Measurements from ENCODE around the gene SCAMP4. TPM values are rescaled to one million over a fixed set of nuclear protein-coding genes. Genes with fewer than 3 reads are reported as not detected.

Gene SCAMP4
- total and polyA plus RNA-seq, 2 experiments from 2014 or later: 39.4 to 106 TPM

DNA sequence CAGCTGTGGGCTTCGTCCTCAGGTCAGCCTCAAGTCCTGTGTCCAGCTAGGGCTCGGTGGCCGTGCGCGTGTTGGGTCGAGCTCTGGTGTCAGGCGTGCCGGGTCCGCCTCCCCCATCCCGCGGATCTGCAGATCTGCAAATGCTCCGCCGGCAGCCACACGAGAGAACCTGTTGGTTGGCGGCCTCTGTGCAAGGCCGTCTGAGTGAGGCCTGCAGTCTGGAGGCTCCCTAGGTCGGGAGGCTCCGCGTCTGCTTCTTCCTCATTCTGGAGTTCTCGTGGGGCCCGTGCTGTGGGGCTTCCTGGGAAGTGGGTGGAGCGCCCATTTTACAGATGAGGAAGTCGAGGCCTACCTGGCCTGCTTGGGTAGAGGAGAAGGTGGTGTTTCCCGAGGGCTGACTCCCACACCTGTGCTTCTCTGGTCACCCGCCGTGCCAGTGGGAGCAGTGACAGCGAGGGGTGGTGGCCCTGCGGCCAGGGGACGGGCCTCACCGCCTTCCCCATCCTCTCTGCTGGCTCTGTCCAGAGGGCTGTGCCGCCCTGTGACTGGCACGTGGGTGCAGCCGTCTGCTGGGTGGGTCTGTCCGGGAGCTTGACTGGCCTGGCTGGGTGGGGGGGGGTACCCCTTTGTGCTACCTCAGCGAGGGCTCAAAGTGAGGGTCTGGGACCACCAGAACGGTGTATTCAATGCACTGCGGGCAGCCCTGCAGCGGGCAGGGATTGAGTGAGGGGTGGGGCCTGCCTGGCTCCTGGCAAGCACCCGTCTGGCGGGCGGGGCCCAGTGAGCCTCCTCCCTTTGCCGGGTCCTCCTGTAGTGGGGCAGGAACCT is 39.1 kb downstream of the SCAMP4 start:
- peaks cover 33% of the 10 kb centered on the region for H4K20me1 ChIP-seq (replicated peaks; ENCODE audit: insufficient read depth)
- H3K9me2 ChIP-seq (ENCODE audit: insufficient read depth): no peaks in the 10 kb centered on the region
- no peak overlapping the region for H3K27ac ChIP-seq (ENCODE audit: low read depth)
- H3K27me3 Mint-ChIP-seq (ENCODE audit: insufficient read depth, low read depth, poor library complexity): peaks cover 25% of the 10 kb centered on the region
- H3K27ac Mint-ChIP-seq: no peak overlapping the region
- H3K4me1 Mint-ChIP-seq: peaks cover 24% of the 10 kb centered on the region
- no peak overlapping the region for H3K4me2 ChIP-seq
- DNase-seq (ENCODE audit: low spot score): no peak
- H3K4me1 ChIP-seq (ENCODE audit: insufficient read depth): peaks cover 18% of the 10 kb centered on the region
- no peak overlapping the region for H2AFZ ChIP-seq
- no peaks in the 10 kb centered on the region for H3K9me3 Mint-ChIP-seq
- TF ChIP-seq POLR2AphosphoS5 (IDR thresholded peaks at IDR 0.05; ENCODE audit: low read depth): no peak
- TF ChIP-seq, protein P1, sequence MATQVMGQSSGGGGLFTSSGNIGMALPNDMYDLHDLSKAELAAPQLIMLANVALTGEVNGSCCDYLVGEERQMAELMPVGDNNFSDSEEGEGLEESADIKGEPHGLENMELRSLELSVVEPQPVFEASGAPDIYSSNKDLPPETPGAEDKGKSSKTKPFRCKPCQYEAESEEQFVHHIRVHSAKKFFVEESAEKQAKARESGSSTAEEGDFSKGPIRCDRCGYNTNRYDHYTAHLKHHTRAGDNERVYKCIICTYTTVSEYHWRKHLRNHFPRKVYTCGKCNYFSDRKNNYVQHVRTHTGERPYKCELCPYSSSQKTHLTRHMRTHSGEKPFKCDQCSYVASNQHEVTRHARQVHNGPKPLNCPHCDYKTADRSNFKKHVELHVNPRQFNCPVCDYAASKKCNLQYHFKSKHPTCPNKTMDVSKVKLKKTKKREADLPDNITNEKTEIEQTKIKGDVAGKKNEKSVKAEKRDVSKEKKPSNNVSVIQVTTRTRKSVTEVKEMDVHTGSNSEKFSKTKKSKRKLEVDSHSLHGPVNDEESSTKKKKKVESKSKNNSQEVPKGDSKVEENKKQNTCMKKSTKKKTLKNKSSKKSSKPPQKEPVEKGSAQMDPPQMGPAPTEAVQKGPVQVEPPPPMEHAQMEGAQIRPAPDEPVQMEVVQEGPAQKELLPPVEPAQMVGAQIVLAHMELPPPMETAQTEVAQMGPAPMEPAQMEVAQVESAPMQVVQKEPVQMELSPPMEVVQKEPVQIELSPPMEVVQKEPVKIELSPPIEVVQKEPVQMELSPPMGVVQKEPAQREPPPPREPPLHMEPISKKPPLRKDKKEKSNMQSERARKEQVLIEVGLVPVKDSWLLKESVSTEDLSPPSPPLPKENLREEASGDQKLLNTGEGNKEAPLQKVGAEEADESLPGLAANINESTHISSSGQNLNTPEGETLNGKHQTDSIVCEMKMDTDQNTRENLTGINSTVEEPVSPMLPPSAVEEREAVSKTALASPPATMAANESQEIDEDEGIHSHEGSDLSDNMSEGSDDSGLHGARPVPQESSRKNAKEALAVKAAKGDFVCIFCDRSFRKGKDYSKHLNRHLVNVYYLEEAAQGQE (IDR thresholded peaks at IDR 0.05; ENCODE audit: unreplicated experiment): no peak
- TF ChIP-seq JUNB (IDR thresholded peaks at IDR 0.05; ENCODE audit: unreplicated experiment): no peak
- TF ChIP-seq EZH2phosphoT487 (IDR thresholded peaks at IDR 0.05; ENCODE audit: unreplicated experiment): no peak
- TF ChIP-seq, protein P2, sequence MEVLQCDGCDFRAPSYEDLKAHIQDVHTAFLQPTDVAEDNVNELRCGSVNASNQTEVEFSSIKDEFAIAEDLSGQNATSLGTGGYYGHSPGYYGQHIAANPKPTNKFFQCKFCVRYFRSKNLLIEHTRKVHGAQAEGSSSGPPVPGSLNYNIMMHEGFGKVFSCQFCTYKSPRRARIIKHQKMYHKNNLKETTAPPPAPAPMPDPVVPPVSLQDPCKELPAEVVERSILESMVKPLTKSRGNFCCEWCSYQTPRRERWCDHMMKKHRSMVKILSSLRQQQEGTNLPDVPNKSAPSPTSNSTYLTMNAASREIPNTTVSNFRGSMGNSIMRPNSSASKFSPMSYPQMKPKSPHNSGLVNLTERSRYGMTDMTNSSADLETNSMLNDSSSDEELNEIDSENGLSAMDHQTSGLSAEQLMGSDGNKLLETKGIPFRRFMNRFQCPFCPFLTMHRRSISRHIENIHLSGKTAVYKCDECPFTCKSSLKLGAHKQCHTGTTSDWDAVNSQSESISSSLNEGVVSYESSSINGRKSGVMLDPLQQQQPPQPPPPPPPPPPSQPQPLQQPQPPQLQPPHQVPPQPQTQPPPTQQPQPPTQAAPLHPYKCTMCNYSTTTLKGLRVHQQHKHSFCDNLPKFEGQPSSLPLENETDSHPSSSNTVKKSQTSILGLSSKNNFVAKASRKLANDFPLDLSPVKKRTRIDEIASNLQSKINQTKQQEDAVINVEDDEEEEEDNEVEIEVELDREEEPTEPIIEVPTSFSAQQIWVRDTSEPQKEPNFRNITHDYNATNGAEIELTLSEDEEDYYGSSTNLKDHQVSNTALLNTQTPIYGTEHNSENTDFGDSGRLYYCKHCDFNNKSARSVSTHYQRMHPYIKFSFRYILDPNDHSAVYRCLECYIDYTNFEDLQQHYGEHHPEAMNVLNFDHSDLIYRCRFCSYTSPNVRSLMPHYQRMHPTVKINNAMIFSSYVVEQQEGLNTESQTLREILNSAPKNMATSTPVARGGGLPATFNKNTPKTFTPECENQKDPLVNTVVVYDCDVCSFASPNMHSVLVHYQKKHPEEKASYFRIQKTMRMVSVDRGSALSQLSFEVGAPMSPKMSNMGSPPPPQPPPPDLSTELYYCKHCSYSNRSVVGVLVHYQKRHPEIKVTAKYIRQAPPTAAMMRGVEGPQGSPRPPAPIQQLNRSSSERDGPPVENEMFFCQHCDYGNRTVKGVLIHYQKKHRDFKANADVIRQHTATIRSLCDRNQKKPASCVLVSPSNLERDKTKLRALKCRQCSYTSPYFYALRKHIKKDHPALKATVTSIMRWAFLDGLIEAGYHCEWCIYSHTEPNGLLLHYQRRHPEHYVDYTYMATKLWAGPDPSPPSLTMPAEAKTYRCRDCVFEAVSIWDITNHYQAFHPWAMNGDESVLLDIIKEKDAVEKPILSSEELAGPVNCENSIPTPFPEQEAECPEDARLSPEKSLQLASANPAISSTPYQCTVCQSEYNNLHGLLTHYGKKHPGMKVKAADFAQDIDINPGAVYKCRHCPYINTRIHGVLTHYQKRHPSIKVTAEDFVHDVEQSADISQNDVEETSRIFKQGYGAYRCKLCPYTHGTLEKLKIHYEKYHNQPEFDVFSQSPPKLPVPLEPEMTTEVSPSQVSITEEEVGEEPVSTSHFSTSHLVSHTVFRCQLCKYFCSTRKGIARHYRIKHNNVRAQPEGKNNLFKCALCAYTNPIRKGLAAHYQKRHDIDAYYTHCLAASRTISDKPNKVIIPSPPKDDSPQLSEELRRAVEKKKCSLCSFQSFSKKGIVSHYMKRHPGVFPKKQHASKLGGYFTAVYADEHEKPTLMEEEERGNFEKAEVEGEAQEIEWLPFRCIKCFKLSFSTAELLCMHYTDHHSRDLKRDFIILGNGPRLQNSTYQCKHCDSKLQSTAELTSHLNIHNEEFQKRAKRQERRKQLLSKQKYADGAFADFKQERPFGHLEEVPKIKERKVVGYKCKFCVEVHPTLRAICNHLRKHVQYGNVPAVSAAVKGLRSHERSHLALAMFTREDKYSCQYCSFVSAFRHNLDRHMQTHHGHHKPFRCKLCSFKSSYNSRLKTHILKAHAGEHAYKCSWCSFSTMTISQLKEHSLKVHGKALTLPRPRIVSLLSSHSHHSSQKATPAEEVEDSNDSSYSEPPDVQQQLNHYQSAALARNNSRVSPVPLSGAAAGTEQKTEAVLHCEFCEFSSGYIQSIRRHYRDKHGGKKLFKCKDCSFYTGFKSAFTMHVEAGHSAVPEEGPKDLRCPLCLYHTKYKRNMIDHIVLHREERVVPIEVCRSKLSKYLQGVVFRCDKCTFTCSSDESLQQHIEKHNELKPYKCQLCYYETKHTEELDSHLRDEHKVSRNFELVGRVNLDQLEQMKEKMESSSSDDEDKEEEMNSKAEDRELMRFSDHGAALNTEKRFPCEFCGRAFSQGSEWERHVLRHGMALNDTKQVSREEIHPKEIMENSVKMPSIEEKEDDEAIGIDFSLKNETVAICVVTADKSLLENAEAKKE (CRISPR knock-in tag; IDR thresholded peaks at IDR 0.05): no peak
- TF ChIP-seq, protein P3, sequence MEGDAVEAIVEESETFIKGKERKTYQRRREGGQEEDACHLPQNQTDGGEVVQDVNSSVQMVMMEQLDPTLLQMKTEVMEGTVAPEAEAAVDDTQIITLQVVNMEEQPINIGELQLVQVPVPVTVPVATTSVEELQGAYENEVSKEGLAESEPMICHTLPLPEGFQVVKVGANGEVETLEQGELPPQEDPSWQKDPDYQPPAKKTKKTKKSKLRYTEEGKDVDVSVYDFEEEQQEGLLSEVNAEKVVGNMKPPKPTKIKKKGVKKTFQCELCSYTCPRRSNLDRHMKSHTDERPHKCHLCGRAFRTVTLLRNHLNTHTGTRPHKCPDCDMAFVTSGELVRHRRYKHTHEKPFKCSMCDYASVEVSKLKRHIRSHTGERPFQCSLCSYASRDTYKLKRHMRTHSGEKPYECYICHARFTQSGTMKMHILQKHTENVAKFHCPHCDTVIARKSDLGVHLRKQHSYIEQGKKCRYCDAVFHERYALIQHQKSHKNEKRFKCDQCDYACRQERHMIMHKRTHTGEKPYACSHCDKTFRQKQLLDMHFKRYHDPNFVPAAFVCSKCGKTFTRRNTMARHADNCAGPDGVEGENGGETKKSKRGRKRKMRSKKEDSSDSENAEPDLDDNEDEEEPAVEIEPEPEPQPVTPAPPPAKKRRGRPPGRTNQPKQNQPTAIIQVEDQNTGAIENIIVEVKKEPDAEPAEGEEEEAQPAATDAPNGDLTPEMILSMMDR (conservative IDR thresholded peaks at IDR 0.05; ENCODE audit: low read depth in 2 of 2): no peak
- no peak for TF ChIP-seq ZNF331 (CRISPR knock-in tag; IDR thresholded peaks at IDR 0.05; ENCODE audit: low read depth)
- TF ChIP-seq NANOG (IDR thresholded peaks at IDR 0.05; ENCODE audit: borderline replicate concordance): no peak
- TF ChIP-seq STAT1 (IDR thresholded peaks at IDR 0.05; ENCODE audit: unreplicated experiment): no peak
- TF ChIP-seq ZNF114 (CRISPR knock-in tag; IDR thresholded peaks at IDR 0.05): no peak
- TF ChIP-seq CREB1 (CRISPR knock-in tag; IDR thresholded peaks at IDR 0.05; ENCODE audit: low read depth): no peak
- TF ChIP-seq, protein P4, sequence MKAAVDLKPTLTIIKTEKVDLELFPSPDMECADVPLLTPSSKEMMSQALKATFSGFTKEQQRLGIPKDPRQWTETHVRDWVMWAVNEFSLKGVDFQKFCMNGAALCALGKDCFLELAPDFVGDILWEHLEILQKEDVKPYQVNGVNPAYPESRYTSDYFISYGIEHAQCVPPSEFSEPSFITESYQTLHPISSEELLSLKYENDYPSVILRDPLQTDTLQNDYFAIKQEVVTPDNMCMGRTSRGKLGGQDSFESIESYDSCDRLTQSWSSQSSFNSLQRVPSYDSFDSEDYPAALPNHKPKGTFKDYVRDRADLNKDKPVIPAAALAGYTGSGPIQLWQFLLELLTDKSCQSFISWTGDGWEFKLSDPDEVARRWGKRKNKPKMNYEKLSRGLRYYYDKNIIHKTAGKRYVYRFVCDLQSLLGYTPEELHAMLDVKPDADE (IDR thresholded peaks at IDR 0.05): no peak
- no peak for TF ChIP-seq EZH2 (IDR thresholded peaks at IDR 0.05; ENCODE audit: low read depth, unreplicated experiment)
- peaks cover 2% of the 10 kb centered on the region for H3K36me3 Mint-ChIP-seq (ENCODE audit: low read depth)
- H3K4me3 ChIP-seq: no peak overlapping the region
- H3K4me3 Mint-ChIP-seq: no peak overlapping the region
- no peaks in the 10 kb centered on the region for H3K36me3 ChIP-seq (ENCODE audit: insufficient read depth)
- ATAC-seq: no peak
- no peaks in the 10 kb centered on the region for H3K27me3 ChIP-seq (ENCODE audit: insufficient read depth)
- H3F3A ChIP-seq (replicated peaks; ENCODE audit: low read depth): peaks cover 10% of the 10 kb centered on the region
- H3K79me2 ChIP-seq (replicated peaks; ENCODE audit: insufficient read depth): peaks cover 76% of the 10 kb centered on the region

All from GM23338 (cell line).